ENCODE results near the gene KIR3DL1.
"Not testable (repeated sequence)": the region's sequence is repeated elsewhere in the genome, so short reads cannot be mapped to it uniquely, and the experiment has no call there.

Gene KIR3DL1

GRCh38 chr19:54816251-54816650 is at the start of gene KIR3DL1:
Gene KIR3DL1, plus strand, starts transcription at chr19:54816468.
- not testable (repeated sequence) for DNase-seq (ENCODE audit: low read depth)

DNA sequence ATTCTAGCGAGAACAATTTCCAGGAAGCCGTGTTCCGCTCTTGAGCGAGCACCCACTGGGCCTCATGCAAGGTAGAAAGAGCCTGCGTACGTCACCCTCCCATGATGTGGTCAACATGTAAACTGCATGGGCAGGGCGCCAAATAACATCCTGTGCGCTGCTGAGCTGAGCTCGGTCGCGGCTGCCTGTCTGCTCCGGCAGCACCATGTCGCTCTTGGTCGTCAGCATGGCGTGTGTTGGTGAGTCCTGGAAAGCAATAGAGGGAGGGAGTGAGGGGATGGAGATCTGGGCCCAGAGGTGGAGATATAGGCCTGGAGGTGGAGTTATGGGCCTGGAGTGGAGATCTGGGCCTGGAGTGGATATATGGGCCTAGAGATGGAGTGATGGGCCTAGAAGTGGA is 46.6 kb upstream of the KIR3DL1 start, which contains the start of gene KIR2DL1:
Gene KIR2DL1 (plus strand): TSS at position 148 of the 400 bp plus-strand sequence. CDS start 58 bp downstream, at position 206.
- DNase-seq (ENCODE audit: low read depth): not testable (repeated sequence)

GRCh38 chr19:54770511-54770910 is 45.8 kb upstream of the KIR3DL1 start:
- DNase-seq (ENCODE audit: low read depth): not testable (repeated sequence)

DNA sequence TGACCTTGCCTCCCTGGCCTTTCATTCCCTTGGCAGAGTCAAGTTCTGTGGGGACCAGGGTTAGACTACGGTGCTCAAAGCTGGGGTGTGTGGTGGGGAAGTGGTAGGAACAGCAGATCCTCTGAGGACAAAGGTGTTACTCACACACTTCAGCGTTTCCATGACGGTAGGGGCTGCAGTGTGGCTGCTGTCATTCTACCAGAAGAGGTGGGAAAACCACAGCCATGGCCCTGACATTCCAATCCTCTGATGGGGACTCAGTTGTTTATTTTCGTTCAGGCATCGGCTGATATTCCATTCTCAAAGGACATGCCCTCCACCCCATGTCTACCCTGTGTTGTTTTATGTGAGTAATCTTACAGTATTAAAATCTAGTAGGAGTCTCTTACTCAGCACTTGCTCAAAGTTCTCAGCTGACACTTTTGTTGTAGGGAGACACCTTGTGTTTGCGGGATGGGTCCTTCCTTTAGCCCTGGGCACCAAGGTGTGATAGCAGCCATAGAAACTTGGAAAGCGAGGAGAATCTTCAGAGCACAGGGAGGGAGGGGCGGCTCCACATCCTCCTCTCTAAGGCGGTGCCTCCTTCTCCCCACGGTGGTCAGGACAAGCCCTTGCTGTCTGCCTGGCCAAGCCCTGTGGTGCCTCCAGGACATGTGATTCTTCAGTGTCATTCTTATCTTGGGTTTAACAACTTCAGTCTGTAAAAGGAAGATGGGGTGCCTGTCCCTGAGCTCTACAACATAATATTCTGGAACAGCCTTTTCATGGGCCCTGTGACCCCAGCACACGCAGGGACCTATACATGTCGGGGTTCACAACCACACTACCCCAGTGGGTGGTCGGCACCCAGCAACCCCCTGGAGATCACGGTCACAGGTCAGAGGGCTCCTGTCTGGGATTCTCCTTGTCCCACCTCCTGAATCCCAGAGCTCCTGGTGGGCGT is 45.0 kb upstream of the KIR3DL1 start:
- not testable (repeated sequence) for DNase-seq (ENCODE audit: low read depth)

- DNase-seq (ENCODE audit: low read depth): not testable (repeated sequence)
These were observed 43.6 kb upstream of the KIR3DL1 start for GRCh38 chr19:54772666-54773065.

DNA sequence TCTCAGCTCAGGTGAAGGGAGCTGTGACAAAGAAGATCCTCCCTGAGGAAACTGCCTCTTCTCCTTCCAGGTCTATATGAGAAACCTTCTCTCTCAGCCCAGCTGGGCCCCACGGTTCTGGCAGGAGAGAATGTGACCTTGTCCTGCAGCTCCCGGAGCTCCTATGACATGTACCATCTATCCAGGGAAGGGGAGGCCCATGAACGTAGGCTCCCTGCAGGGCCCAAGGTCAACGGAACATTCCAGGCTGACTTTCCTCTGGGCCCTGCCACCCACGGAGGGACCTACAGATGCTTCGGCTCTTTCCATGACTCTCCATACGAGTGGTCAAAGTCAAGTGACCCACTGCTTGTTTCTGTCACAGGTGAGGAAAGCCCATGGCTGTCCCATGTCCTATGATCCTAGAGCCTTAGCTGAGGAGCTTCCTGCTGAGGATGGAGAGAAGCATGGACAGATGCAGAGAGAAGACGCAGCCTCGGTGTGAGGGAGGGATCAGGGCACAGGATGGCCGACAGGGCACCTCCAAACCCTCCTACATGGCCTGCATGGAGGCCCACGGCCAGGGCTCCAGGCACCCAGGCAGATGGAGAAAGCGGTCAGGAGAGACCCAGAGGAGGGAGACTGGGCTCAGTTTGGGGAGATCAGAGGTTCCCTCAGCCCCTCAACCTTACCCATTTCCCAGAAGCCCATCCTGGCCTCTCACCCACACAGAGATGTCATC is 41.0 kb upstream of the KIR3DL1 start:
- not testable (repeated sequence) for DNase-seq (ENCODE audit: low read depth)

DNA sequence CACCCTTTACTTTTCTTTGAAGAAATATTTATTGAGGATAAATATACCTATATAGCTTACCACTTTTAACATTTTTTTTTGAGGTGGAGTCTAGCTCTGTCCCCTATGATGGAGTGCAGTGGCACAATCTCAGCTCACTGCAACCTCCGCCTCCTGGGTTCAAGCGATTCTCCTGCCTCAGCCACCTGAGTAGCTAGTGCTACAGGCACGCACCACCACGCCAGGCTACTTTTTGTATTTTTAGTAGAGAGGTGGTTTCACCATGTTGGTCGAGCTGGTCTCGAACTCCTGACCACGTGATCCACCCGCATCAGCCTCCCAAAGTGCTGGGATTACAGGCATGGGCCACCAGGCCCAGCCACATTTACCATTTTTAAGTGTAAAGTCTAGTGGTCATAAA is 40.4 kb upstream of the KIR3DL1 start:
- not testable (repeated sequence) for DNase-seq (ENCODE audit: low read depth)

GRCh38 chr19:54777851-54778250 is 38.4 kb upstream of the KIR3DL1 start:
- DNase-seq (ENCODE audit: low read depth): not testable (repeated sequence)

- DNase-seq (ENCODE audit: low read depth): not testable (repeated sequence)
These were observed 37.4 kb upstream of the KIR3DL1 start for GRCh38 chr19:54778896-54779295.

GRCh38 chr19:54782916-54783315 is 33.4 kb upstream of the KIR3DL1 start:
- not testable (repeated sequence) for DNase-seq (ENCODE audit: low read depth)

DNA sequence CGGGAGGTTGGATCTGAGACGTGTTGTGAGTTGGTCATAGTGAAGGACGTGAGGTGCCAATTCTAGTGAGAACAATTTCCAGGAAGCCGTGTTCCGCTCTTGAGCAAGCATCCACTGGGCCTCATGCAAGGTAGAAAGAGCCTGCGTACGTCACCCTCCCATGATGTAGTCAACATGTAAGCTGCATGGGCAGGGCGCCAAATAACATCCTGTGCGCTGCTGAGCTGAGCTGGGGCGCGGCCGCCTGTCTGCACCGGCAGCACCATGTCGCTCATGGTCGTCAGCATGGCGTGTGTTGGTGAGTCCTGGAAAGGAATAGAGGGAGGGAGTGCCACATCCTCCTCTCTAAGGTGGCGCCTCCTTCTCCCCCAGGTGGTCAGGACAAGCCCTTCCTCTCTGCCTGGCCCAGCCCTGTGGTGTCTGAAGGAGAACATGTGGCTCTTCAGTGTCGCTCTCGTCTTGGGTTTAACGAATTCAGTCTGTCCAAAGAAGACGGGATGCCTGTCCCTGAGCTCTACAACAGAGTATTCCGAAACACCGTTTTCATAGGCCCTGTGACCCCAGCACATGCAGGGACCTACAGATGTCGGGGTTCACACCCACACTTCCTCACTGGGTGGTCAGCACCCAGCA is 30.1 kb upstream of the KIR3DL1 start:
- DNase-seq (ENCODE audit: low read depth): not testable (repeated sequence)

GRCh38 chr19:54788154-54788553 is 28.1 kb upstream of the KIR3DL1 start:
- DNase-seq (ENCODE audit: low read depth): not testable (repeated sequence)

DNA sequence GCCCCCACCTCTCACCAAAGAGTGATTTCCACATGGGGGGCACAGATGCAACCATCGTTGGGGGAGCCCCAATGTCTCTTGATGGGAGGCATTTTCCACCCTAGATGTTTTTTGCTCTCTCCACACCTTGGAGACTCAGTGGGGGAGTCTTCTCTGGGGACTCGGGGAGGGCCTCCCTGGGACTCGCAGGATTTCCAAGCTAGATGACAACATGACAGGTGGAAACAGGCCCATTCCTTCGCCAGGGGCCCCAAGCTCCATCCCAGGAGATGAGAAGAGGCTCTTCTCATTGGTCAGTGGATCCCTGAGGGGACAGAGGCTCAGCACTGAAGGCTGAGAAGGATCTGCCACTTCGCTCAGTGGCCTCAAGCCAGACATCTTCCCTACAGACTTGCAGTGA is 25.6 kb upstream of the KIR3DL1 start:
- DNase-seq (ENCODE audit: low read depth): no peak

GRCh38 chr19:54791476-54791875 is 24.8 kb upstream of the KIR3DL1 start:
- DNase-seq (ENCODE audit: low read depth): no peak

DNA sequence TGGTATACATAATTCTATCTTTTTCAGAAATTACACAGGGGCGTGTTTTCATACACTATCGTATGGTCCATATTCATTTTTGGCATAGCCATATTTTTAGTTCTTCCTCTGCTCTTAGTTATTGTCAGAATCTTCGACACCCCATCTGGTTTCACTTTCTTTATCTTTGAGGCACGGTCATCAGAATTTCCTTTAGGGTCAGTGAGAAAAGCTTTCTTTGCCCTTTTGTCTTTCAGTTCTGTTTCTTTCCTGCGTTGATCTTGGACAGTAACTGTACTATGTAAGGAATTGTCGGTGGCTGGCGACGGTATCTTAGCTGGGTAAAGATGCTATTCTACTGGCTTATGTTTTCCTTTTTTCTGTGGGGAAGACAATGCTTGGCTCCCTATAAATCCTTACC is 23.5 kb upstream of the KIR3DL1 start:
- DNase-seq (ENCODE audit: low read depth): no peak

- DNase-seq (ENCODE audit: low read depth): no peak
These were observed 20.5 kb upstream of the KIR3DL1 start for GRCh38 chr19:54795758-54796157.

GRCh38 chr19:54803410-54803809 is 12.9 kb upstream of the KIR3DL1 start, which contains the start of gene KIR2DL4:
Gene KIR2DL4, plus strand, starts transcription at chr19:54803610. Its CDS starts 42 bp downstream, at chr19:54803652.
- DNase-seq (ENCODE audit: low read depth): no peak

DNA sequence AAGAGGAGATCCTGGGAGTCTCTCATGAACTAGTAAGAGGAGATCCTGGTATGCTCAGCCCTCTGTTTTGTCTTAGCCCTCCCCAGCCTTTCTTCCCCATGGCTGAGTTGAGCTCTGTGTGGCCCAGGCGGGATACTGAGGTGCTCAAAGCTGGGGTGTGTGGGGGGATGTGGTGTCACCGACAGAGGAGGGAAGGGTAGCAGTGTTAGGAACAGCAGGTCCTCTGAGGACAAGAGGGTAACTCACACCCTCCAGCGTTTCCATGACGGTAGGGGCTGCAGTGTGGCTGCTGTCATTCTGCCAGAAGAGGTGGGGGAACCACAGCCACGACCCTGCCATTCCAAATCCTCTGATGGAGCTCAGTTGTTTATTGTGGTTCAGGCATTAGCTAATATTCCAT is 12.2 kb upstream of the KIR3DL1 start:
- no peak for DNase-seq (ENCODE audit: low read depth)

DNA sequence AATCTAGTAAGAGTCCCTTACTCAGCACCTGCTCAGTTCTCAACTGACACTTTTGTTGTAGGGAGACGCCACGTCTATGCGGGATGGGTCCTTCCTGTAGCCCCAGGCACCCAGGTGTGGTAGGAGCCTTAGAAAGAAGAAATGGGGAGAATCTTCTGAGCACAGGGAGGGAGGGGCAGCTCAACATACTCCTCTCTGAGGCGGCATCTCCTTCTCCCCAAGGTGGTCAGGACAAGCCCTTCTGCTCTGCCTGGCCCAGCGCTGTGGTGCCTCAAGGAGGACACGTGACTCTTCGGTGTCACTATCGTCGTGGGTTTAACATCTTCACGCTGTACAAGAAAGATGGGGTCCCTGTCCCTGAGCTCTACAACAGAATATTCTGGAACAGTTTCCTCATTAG is 11.7 kb upstream of the KIR3DL1 start:
- DNase-seq (ENCODE audit: low read depth): no peak

DNA sequence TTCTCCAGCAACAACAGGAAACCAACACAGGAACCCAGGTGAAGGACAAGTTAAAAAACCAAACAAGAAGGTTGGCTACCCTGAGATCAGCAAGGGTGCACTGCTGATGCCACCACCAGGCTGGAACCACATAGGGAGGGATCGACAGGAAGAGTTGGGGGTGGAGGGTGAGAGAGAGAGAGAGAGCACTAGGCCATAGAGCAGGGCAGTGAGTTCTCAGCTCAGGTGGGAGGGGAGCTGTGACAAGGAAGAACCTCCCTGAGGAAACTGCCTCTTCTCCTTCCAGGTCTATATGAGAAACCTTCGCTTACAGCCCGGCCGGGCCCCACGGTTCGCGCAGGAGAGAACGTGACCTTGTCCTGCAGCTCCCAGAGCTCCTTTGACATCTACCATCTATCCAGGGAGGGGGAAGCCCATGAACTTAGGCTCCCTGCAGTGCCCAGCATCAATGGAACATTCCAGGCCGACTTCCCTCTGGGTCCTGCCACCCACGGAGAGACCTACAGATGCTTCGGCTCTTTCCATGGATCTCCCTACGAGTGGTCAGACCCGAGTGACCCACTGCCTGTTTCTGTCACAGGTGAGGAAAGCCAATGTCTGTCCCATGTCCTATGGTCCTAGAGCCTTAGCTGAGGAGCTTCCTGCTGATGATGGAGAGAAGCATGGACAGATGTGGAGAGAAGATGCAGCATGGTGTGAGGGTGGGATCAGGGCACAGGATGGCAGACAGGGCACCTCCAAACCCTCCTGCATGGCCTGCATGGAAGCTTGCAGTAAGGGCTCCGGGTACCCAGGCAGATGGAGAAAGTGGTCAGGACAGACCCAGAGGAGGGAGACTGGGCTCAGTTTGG is 10.4 kb upstream of the KIR3DL1 start:
- no peak for DNase-seq (ENCODE audit: low read depth)

- no peak for DNase-seq (ENCODE audit: low read depth)
These were observed 9.8 kb upstream of the KIR3DL1 start for GRCh38 chr19:54806516-54806838.

Data from non-pigmented ciliary epithelial cell (primary cell).